Measurements from ENCODE around the gene ATP23. TPM values are rescaled to one million over a fixed set of nuclear protein-coding genes. Genes with fewer than 3 reads are reported as not detected.

ATP23 gene
- total RNA-seq, 2 donors from 2014 or later: 15.3 to 15.5 TPM

GRCh38 chr12:57940052-57940914 lies 1.1 kb upstream of the ATP23 start:
- peaks cover 0 to 7% of the 10 kb centered on the region in 2 donors for H3K36me3 Mint-ChIP-seq
- peak overlapping the region; percentile 94 to 98 for H3K27ac Mint-ChIP-seq
- H3K9me3 Mint-ChIP-seq: no peaks in the 10 kb centered on the region
- DNase-seq (ENCODE audit: low spot score in 2 of 2): no peak
- ATAC-seq: peak in 1 of 2 donors; percentile 24

DNA sequence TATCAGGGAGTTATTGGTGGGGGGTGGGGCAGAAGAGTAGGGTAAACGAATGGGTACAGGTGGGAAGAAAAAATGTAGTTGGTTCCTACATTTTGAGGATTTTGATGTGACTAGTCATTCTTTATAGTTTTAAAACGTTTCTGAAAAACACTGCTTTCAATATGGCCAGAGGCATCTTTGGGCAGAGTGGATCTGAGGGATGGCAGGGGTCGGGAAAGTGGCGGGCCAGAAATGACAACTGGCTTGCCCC lies 527 bp upstream of the ATP23 start:
- Mint-ChIP-seq H3K9me3 (no peaks in the 10 kb centered on the region), H3K27ac (peak overlapping the region; percentile 94 to 98), H3K36me3 (peaks cover 0 to 7% of the 10 kb centered on the region in 2 donors)
- DNase-seq (ENCODE audit: low spot score in 2 of 2) (no peak), ATAC-seq (no peak)

DNA sequence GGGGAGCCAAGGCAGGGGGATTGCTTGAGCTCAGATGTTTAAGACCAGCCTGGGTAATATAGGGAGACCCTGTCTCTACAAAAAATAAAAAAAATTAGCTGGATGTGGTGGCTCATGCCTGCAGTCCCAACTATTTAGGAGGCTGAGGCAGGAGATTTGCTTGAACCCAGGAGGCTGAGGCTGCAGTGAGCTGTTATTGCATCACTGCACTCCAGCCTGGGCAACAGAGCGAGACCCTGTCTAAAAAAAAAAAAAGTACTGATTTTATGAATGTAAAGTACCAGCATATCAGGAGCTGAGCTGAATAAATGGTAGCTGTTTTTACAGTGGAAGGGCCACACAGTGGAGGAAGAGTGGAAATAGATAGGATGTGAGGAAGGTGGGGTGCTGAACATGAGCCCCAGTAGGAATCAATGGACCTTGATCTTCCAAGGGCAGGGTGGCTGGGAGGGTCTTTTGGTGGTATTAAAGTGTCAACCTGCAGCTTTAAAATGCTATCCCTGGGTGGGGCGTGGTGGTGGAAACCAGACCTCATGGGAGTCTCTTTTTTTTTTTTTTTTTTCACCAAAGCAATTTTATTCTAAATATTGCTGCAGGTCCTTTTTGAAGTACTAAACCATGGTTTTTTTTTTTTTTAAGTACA lies 2.2 kb downstream of the ATP23 start:
- peaks cover 0 to 7% of the 10 kb centered on the region in 2 donors for H3K36me3 Mint-ChIP-seq
- H3K27ac Mint-ChIP-seq: peak overlapping the region in 1 of 2 donors; percentile 65
- H3K9me3 Mint-ChIP-seq: no peaks in the 10 kb centered on the region
- ATAC-seq: no peak
- DNase-seq (ENCODE audit: low spot score in 2 of 2): no peak

DNA sequence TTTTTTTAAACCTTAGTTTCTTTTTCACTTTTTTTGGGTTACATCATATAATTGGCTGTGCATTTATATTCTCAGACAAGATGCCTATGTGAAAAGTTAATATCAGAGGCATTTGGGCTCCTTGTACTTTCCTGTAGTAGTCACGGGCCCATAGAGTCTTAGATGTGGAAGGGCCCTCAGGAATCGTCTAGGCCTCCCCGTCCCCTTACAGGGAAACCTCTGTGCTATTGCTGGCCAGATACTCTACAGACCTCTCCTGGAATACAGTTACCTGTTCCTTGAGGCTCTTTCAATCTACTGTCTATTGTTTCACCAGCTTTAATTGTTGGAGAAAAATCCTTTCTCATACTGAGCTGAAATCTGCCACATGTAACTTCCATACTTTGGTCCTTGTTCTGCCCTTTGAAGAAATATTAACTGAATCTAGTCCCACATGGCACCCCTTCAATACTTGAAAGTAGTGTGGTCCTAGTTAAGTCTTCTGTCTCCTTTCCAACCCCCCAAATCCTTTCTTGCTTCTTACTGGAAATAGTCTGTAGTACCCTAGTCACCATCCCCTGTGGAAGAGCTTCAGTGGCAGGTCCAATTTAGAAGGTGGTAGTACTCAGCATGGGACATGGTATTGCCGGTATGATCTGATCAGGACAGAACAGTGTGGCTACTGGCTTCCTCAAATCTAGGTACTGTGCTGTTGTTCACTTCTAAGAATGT lies 3.1 kb downstream of the ATP23 start:
- peaks cover 0 to 7% of the 10 kb centered on the region in 2 donors for H3K36me3 Mint-ChIP-seq
- H3K27ac Mint-ChIP-seq: no peak overlapping the region
- H3K9me3 Mint-ChIP-seq: no peaks in the 10 kb centered on the region
- DNase-seq (ENCODE audit: low spot score in 2 of 2) (no peak), ATAC-seq (no peak)

- no peak for ATAC-seq
- no peak overlapping the region for H3K27ac Mint-ChIP-seq
- H3K9me3 Mint-ChIP-seq: peaks cover 0 to 4% of the 10 kb centered on the region in 2 donors
- DNase-seq (ENCODE audit: low spot score in 2 of 2): no peak
- H3K36me3 Mint-ChIP-seq: peaks cover 28 to 38% of the 10 kb centered on the region in 2 donors
Observed at GRCh38 chr12:57952766-57953165, 11.4 kb downstream of the ATP23 start.

GRCh38 chr12:57954768-57955167 lies 13.4 kb downstream of the ATP23 start:
- no peak overlapping the region for H3K27ac Mint-ChIP-seq
- H3K36me3 Mint-ChIP-seq: peaks cover 42 to 54% of the 10 kb centered on the region in 2 donors

GRCh38 chr12:57958061-57958657 lies 16.8 kb downstream of the ATP23 start:
- DNase-seq (ENCODE audit: low spot score in 2 of 2) (no peak), ATAC-seq (no peak)
- H3K36me3 Mint-ChIP-seq: peaks cover 34 to 53% of the 10 kb centered on the region in 2 donors
- peaks cover 17 to 29% of the 10 kb centered on the region in 2 donors for H3K9me3 Mint-ChIP-seq
- no peak overlapping the region for H3K27ac Mint-ChIP-seq

More at GRCh38 chr12:57954768-57955167, 13.4 kb downstream of the ATP23 start:
- peaks cover 1 to 14% of the 10 kb centered on the region in 2 donors for H3K9me3 Mint-ChIP-seq
- DNase-seq (ENCODE audit: low spot score in 2 of 2) (no peak), ATAC-seq (no peak)

- Mint-ChIP-seq H3K27ac (no peak overlapping the region), H3K9me3 (peaks cover 18 to 38% of the 10 kb centered on the region in 2 donors), H3K36me3 (peaks cover 0 to 27% of the 10 kb centered on the region in 2 donors)
- ATAC-seq (no peak), DNase-seq (ENCODE audit: low spot score in 2 of 2) (no peak)
Observed at GRCh38 chr12:57964421-57964820, 23.1 kb downstream of the ATP23 start.

DNA sequence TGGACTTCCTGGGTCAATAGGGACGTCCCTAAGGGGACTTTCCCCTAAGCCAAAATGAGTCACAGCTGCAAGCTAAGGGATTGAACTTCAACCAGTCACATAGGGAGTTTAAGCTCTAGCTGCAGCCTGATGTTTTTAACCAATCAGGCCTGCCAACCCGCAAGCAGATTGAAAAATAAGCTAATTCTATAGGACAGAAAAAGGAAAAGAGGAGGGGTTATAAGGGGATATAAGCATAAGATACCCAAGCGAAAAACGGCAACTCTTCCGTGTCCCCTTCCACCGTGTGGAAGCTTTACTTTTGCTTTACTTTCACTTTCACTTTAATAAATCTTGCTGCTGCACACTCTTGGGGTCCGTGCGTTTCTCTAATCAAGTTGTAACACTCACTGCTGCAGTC lies 24.4 kb downstream of the ATP23 start:
- peaks cover 0 to 13% of the 10 kb centered on the region in 2 donors for H3K36me3 Mint-ChIP-seq
- no peak overlapping the region for H3K27ac Mint-ChIP-seq
- no peak for ATAC-seq
- peaks cover 19 to 33% of the 10 kb centered on the region in 2 donors for H3K9me3 Mint-ChIP-seq
- no peak for DNase-seq (ENCODE audit: low spot score in 2 of 2)

DNA sequence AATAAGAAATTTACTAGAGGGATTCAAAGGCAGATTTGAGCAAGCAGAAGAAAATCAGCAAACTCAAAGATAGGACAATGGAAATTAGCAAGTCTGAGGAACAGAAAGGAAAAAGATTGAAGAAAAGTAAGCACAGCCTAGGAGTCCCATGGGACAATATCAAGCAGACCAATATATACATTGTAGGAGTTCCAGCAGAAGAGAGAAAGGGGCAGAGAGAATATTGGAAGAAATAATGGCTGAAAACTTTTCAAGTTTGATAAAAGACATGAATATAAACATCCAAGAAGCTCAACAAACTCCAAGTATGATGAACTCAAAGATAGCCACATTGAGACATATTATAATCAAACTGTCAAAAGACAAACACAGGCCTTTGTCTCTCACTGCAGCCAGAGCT lies 25.2 kb downstream of the ATP23 start:
- DNase-seq (ENCODE audit: low spot score in 2 of 2): no peak
- Mint-ChIP-seq H3K9me3 (peaks cover 14 to 27% of the 10 kb centered on the region in 2 donors), H3K36me3 (peaks cover 0 to 8% of the 10 kb centered on the region in 2 donors), H3K27ac (no peak overlapping the region)
- no peak for ATAC-seq

- no peak overlapping the region for H3K27ac Mint-ChIP-seq
- H3K9me3 Mint-ChIP-seq: no peaks in the 10 kb centered on the region
- ATAC-seq (no peak), DNase-seq (ENCODE audit: low spot score in 2 of 2) (no peak)
- no peaks in the 10 kb centered on the region for H3K36me3 Mint-ChIP-seq
Observed at GRCh38 chr12:57983146-57983857, 41.9 kb downstream of the ATP23 start.

- Mint-ChIP-seq H3K36me3 (no peaks in the 10 kb centered on the region), H3K9me3 (no peaks in the 10 kb centered on the region), H3K27ac (no peak overlapping the region)
- no peak for DNase-seq (ENCODE audit: low spot score in 2 of 2)
- no peak for ATAC-seq
Observed at GRCh38 chr12:57983858-57984505, 42.6 kb downstream of the ATP23 start.

DNA sequence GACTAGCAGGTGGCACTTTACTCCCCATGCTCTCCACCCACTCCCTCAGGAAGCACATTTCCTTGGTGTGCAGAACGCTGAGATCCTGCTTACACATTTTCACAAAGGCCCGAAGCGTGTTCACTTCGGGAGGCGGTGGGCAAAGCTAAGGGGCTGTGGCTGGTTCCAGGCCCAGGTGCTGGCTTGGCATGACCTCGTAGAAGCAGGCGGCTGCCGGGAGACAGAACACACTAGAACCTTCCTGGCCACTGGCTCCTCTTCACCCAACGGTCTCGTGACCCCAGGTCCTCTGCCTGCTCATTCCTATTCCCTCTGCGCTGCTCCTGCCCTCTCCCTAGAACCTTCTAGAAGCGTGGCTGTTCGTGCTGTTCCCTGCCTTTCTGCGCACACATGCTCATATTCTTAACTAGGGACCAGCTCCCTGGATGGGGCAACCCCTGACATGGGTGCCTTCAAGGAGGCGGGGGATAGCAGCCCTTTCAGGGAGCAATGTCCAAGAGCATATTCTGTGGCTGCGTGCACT lies 43.3 kb downstream of the ATP23 start:
- Mint-ChIP-seq H3K27ac (no peak overlapping the region), H3K36me3 (no peaks in the 10 kb centered on the region), H3K9me3 (no peaks in the 10 kb centered on the region)
- ATAC-seq (no peak), DNase-seq (ENCODE audit: low spot score in 2 of 2) (no peak)

DNA sequence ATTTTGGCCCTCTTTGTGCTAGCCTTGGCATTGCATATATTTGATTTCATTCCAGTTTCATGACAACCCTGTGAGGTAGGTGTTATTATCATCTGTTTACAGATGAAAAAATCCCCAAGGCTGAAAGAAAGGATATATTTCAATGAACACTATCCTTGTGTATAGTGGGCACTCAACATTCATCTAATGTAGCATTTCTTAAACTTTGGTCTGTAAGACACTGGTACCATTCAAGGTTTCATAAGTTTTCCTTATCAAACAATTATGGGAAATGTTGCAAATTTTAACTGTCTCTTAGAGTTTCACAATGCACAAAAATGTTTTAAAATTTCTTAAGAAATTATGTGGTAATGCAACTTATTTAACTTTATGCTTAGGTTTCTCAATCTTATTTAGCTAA lies 44.3 kb downstream of the ATP23 start:
- ATAC-seq (no peak), DNase-seq (ENCODE audit: low spot score in 2 of 2) (no peak)
- Mint-ChIP-seq H3K9me3 (no peaks in the 10 kb centered on the region), H3K27ac (no peak overlapping the region), H3K36me3 (no peaks in the 10 kb centered on the region)

DNA sequence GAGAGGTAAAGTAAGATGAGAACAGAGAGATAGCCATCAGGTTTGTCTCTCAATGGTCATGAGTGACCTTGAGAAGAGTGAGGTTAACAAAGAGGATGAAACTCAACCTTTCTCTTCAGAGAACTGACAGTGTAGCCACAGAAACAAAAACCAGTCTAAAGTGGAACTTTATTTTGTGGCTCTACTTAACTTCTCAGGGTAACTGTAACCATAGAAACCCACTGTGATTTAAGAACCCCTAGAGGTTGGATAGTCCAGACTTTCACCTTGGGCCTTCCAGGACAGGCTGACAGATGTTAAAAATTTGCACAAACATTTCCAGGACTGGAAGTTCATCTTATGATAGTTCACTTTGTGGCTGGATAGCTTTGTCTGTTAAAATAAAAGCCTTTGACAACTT lies 48.5 kb downstream of the ATP23 start:
- Mint-ChIP-seq H3K36me3 (peaks cover 0 to 6% of the 10 kb centered on the region in 2 donors), H3K9me3 (peaks cover 0 to 12% of the 10 kb centered on the region in 2 donors), H3K27ac (no peak overlapping the region)
- no peak for DNase-seq (ENCODE audit: low spot score in 2 of 2)
- ATAC-seq: no peak

Measured in activated naive CD4-positive, alpha-beta T cell treated with anti-CD3 and anti-CD28 coated beads, Interleukin-2, amount 50 U/mL, for 72 hours (primary cell).